Fibroblast of lung (primary cell): ENCODE measurements around the gene ST6GALNAC3.

Experiments
- CTCF ChIP-seq, 2 donors: IDR thresholded peaks in 1 of 2; conservative IDR thresholded peaks in 1 of 2; 1 replicate in 1 of 2; 2 replicates in 1 of 2; pipeline ENCODE4 v1.5.1; 2011 to 2012; ENCODE audit warnings: low read length in 2 of 2, control low read depth in 1 of 2, inconsistent platforms in 1 of 2, low read depth in 1 of 2, mild to moderate bottlenecking in 1 of 2
- EZH2 ChIP-seq: IDR thresholded peaks from 2 replicates; pipeline ENCODE4 v1.5.1; 2012; ENCODE audit warnings: low read length, control low read depth, mild to moderate bottlenecking; ENCODE audit errors: missing control alignments

- TF ChIP-seq CTCF (conservative IDR thresholded peaks at IDR 0.05 in 1 of 2, IDR thresholded peaks at IDR 0.05 in 1 of 2; ENCODE audit: low read depth in 1 of 2, low read length in 2 of 2) (no peak), EZH2 (no peak)
Observed at GRCh38 chr1:76153841-76154205, 79.3 kb downstream of the ST6GALNAC3 start.
